SK-N-SH (cell line): Measurements from ENCODE around the gene SPIRE1. TPM values are rescaled to one million over a fixed set of nuclear protein-coding genes. Genes with fewer than 3 reads are reported as not detected.

Experiments used
- CTCF ChIA-PET: fragments of 300-600, 350-600 bp; formaldehyde crosslinking; extraction: SDS; loops from one replicate; lab custom pipeline; 2021; lab: Yijun Ruan, JAX
- POLR2A ChIA-PET: fragments of 350-600 bp; sonication (Branson Sonifier 250); formaldehyde crosslinking; extraction: SDS; loops from one replicate; lab custom pipeline; 2020; ENCODE audit warnings: antibody characterized with exemption, inconsistent platforms; lab: Yijun Ruan, JAX
- DNase-seq: peaks from one replicate; pipeline ENCODE4 v3.0.0; 2012
- H2AFZ ChIP-seq: fragments of 200-600 bp; sonication (generic); 2 replicates; pipeline ENCODE4 v1.8.1; 2016; ENCODE audit warnings: antibody characterized with exemption, mild to moderate bottlenecking, low read depth
- H3F3A ChIP-seq: fragments of 200-600 bp; sonication (generic); replicated peaks from 2 replicates; pipeline ENCODE3; 2016; ENCODE audit warnings: antibody characterized with exemption, mild to moderate bottlenecking; ENCODE audit not compliant: insufficient read depth
- H3K27ac ChIP-seq, 2 experiments: fragments of 200-500 bp in 1 of 2; fragments of 200-600 bp in 1 of 2; sonication (Bioruptor generic) in 1 of 2; sonication (generic), shearing (Covaris generic) in 1 of 2; 2 replicates each; pipeline versions ENCODE4 v1.5.1 to v1.6.1; 2014 to 2016; ENCODE audit warnings: low read depth in 2 of 2, inconsistent platforms in 1 of 2, low read length in 1 of 2, mild to moderate bottlenecking in 1 of 2, mixed read lengths in 1 of 2
- H3K27me3 ChIP-seq: fragments of 200-600 bp; sonication (generic), shearing (Covaris generic); 2 replicates; pipeline ENCODE4 v1.6.1; 2016; ENCODE audit warnings: mixed run types; ENCODE audit not compliant: insufficient read depth
- H3K36me3 ChIP-seq, 2 experiments: fragments of 200-500 bp in 1 of 2; fragments of 200-600 bp in 1 of 2; sonication (Bioruptor generic) in 1 of 2; sonication (generic) in 1 of 2; replicated peaks in 1 of 2; 2 replicates each; pipeline versions ENCODE3 to v1.5.1; 2014 to 2016; ENCODE audit warnings: low read length in 1 of 2, mild to moderate bottlenecking in 1 of 2; ENCODE audit not compliant: insufficient read depth in 2 of 2, control insufficient read depth in 1 of 2
- H3K4me1 ChIP-seq, 2 experiments: fragments of 200-500 bp in 1 of 2; fragments of 200-600 bp in 1 of 2; sonication (Bioruptor generic) in 1 of 2; sonication (generic), shearing (Covaris generic) in 1 of 2; 2 replicates each; pipeline versions ENCODE4 v1.5.1 to v1.6.1; 2014 to 2016; ENCODE audit warnings: low read depth in 1 of 2, low read length in 1 of 2, mixed run types in 1 of 2; ENCODE audit not compliant: insufficient read depth in 2 of 2, control insufficient read depth in 1 of 2
- H3K4me2 ChIP-seq: fragments of 200-600 bp; sonication (generic), shearing (Covaris generic); 2 replicates; pipeline ENCODE4 v1.6.1; 2017; ENCODE audit warnings: mixed run types
- H3K4me3 ChIP-seq, 2 experiments: fragments of 200-500 bp in 1 of 2; fragments of 200-600 bp in 1 of 2; sonication (Bioruptor generic) in 1 of 2; sonication (generic), shearing (Covaris generic) in 1 of 2; 2 replicates each; pipeline versions ENCODE4 v1.5.1 to v1.8.1; 2014 to 2016; ENCODE audit warnings: low read depth in 2 of 2, inconsistent platforms in 1 of 2, low read length in 1 of 2, mild to moderate bottlenecking in 1 of 2, mixed read lengths in 1 of 2, moderate library complexity in 1 of 2
- H3K79me2 ChIP-seq: fragments of 200-600 bp; sonication (generic); 2 replicates; pipeline ENCODE4 v1.8.1; 2017; ENCODE audit warnings: mild to moderate bottlenecking; ENCODE audit not compliant: insufficient read depth
- H3K9ac ChIP-seq: fragments of 200-600 bp; sonication (generic); 2 replicates; pipeline ENCODE4 v1.6.1; 2017; ENCODE audit warnings: mixed run types
- H3K9me2 ChIP-seq: fragments of 200-600 bp; sonication (generic); 2 replicates; pipeline ENCODE4 v1.6.1; 2017; ENCODE audit warnings: mixed run types
- H3K9me3 ChIP-seq: fragments of 200-600 bp; sonication (generic); 2 replicates; pipeline ENCODE4 v1.6.1; 2017; ENCODE audit warnings: mixed run types, mild to moderate bottlenecking, moderate library complexity
- H4K20me1 ChIP-seq: fragments of 200-600 bp; sonication (generic); 2 replicates; pipeline ENCODE4 v1.6.1; 2017; ENCODE audit warnings: mild to moderate bottlenecking, mixed run types; ENCODE audit not compliant: insufficient read depth
- CTCF ChIP-seq: fragments of 200-600 bp; sonication (generic); IDR thresholded peaks from 2 replicates; pipeline ENCODE4 v1.6.1; 2017; ENCODE audit warnings: antibody characterized with exemption, mild to moderate bottlenecking, moderate library complexity
- ELF1 ChIP-seq: IDR thresholded peaks from 2 replicates; pipeline ENCODE4 v1.4.0; 2012
- EP300 ChIP-seq, 2 experiments: IDR thresholded peaks; 2 replicates each; pipeline versions ENCODE4 v1.4.0 to v1.6.1; 2012; ENCODE audit warnings: borderline replicate concordance in 1 of 2, low read depth in 1 of 2, low read length in 1 of 2
- EZH2phosphoT487 ChIP-seq: fragments of 200-600 bp; sonication (generic); IDR thresholded peaks from 2 replicates; pipeline ENCODE4 v1.6.1; 2017; ENCODE audit warnings: low read depth, mixed run types, mild to moderate bottlenecking, antibody characterized with exemption, moderate library complexity, borderline replicate concordance
- FOSL2 ChIP-seq: IDR thresholded peaks from 2 replicates; pipeline ENCODE4 v1.4.0; 2012; ENCODE audit warnings: low read depth, mild to moderate bottlenecking, moderate library complexity, borderline replicate concordance
- FOXM1 ChIP-seq: IDR thresholded peaks from 2 replicates; pipeline ENCODE4 v1.4.0; 2012; ENCODE audit warnings: low read depth, mild to moderate bottlenecking
- GABPA ChIP-seq: IDR thresholded peaks from 2 replicates; pipeline ENCODE4 v1.4.0; 2012; ENCODE audit warnings: low read depth, mild to moderate bottlenecking
- GATA2 ChIP-seq: sonication (generic); formaldehyde crosslinking; IDR thresholded peaks from 2 replicates; pipeline ENCODE4 v1.5.0; 2020; ENCODE audit warnings: mild to moderate bottlenecking, missing genetic modification reagents
- IRF3 ChIP-seq: fragments of 150-350 bp; IDR thresholded peaks from 2 replicates; pipeline ENCODE4 v1.6.1; 2016; ENCODE audit warnings: mild to moderate bottlenecking, low read depth, low read length
- JUND ChIP-seq: IDR thresholded peaks from 2 replicates; pipeline ENCODE4 v1.4.0; 2012
- MAX ChIP-seq: IDR thresholded peaks from 2 replicates; pipeline ENCODE4 v1.4.0; 2012; ENCODE audit warnings: low read depth
- NRF1 ChIP-seq: IDR thresholded peaks from 2 replicates; pipeline ENCODE4 v1.6.1; 2012; ENCODE audit warnings: low read depth, mild to moderate bottlenecking, low read length
- PBX3 ChIP-seq: IDR thresholded peaks from 2 replicates; pipeline ENCODE4; 2012
- POLR2AphosphoS5 ChIP-seq: IDR thresholded peaks from 2 replicates; pipeline ENCODE4 v1.6.1; 2012; ENCODE audit warnings: low read depth, low read length
- RAD21 ChIP-seq: IDR thresholded peaks from 2 replicates; pipeline ENCODE4 v1.6.1; 2012; ENCODE audit warnings: mild to moderate bottlenecking, low read length
- RCOR1 ChIP-seq: fragments of 150-350 bp; IDR thresholded peaks from 2 replicates; pipeline ENCODE4 v1.6.1; 2017; ENCODE audit warnings: antibody characterized with exemption, low read length
- RFX5 ChIP-seq: IDR thresholded peaks from 2 replicates; pipeline ENCODE4 v1.6.1; 2012; ENCODE audit warnings: mild to moderate bottlenecking, improper control_type of control experiment, low read length
- SIN3A ChIP-seq: IDR thresholded peaks from 2 replicates; pipeline ENCODE4 v1.6.1; 2012; ENCODE audit warnings: low read depth, mild to moderate bottlenecking, low read length, moderate library complexity, borderline replicate concordance
- TAF1 ChIP-seq: IDR thresholded peaks from 2 replicates; pipeline ENCODE4 v1.6.1; 2012; ENCODE audit warnings: low read depth, mild to moderate bottlenecking, low read length, moderate library complexity, borderline replicate concordance
- TEAD4 ChIP-seq: IDR thresholded peaks from 2 replicates; pipeline ENCODE4 v1.4.0; 2012; ENCODE audit warnings: mild to moderate bottlenecking, borderline replicate concordance; ENCODE audit not compliant: insufficient read depth
- YY1 ChIP-seq: IDR thresholded peaks from 2 replicates; pipeline ENCODE4 v1.4.0; 2012; ENCODE audit warnings: low read depth, mild to moderate bottlenecking
- WGBS: methylation state at CpG from one replicate; pipeline ENCODE4 v1.1.6; 2017; ENCODE audit warnings: low lambda C conversion rate; 5-methylcytosine and 5-hydroxymethylcytosine counted together
- polyA plus RNA-seq, 3 experiments: library from polyadenylated mRNA; depleted of rRNA; stranded (reverse); fragments of >200 nt; gene quantifications; 2 replicates each; pipeline ENCODE4 v1.2.3, GENCODE V29; 2012

SPIRE1 gene
- polyA plus RNA-seq, 1 of the 3 experiments (the other 2 are of a cell fraction), result 6.7 TPM

GRCh38 chr18:12497296-12497695 lies 160.6 kb downstream of the SPIRE1 start:
- no peak overlapping the region for H3K9ac ChIP-seq
- 91% methylated on average over 2 of the region's 2 CpGs for WGBS
- POLR2A ChIA-PET, result no interaction called here
- H3K9me3 ChIP-seq, result no peaks in the 10 kb centered on the region
- H2AFZ ChIP-seq, result no peak overlapping the region
- no peaks in the 10 kb centered on the region for H3K4me1 ChIP-seq
- H3K9me2 ChIP-seq, result no peaks in the 10 kb centered on the region
- no peaks in the 10 kb centered on the region for H3K79me2 ChIP-seq
- no peaks in the 10 kb centered on the region for H4K20me1 ChIP-seq
- TF ChIP-seq RFX5 (no peak), GABPA (no peak), TAF1 (no peak), RCOR1 (no peak), TEAD4 (no peak), ELF1 (no peak), JUND (no peak), GATA2 (no peak), NRF1 (no peak), CTCF (no peak), POLR2AphosphoS5 (no peak), FOSL2 (no peak), MAX (no peak), FOXM1 (no peak), SIN3A (no peak), RAD21 (no peak), EZH2phosphoT487 (no peak)
- H3K27me3 ChIP-seq, result no peaks in the 10 kb centered on the region
- no peak overlapping the region for H3K4me3 ChIP-seq
- H3F3A ChIP-seq, result no peaks in the 10 kb centered on the region
- H3K27ac ChIP-seq, result no peak overlapping the region
- peaks cover 7 to 17% of the 10 kb centered on the region in 2 experiments for H3K36me3 ChIP-seq
- no peak overlapping the region for H3K4me2 ChIP-seq
- no peak for DNase-seq
- CTCF ChIA-PET, result interaction anchor here (1.0 kb wide), 1 partner anchor 83 kb away, joined by 3 read pairs; no protein-coding TSS in a partner anchor

- no peak overlapping the region for H3K4me3 ChIP-seq
- no peak overlapping the region for H2AFZ ChIP-seq
- H3K36me3 ChIP-seq, result peaks cover 16 to 33% of the 10 kb centered on the region in 2 experiments
- H3K27me3 ChIP-seq, result no peaks in the 10 kb centered on the region
- no peak overlapping the region for H3K9ac ChIP-seq
- H4K20me1 ChIP-seq, result no peaks in the 10 kb centered on the region
- peaks cover 7% of the 10 kb centered on the region; the same call in 1 of the 2 replicates for H3K79me2 ChIP-seq
- DNase-seq, result no peak
- no peaks in the 10 kb centered on the region for H3F3A ChIP-seq
- CTCF ChIA-PET, result no interaction called here
- no peaks in the 10 kb centered on the region for H3K9me2 ChIP-seq
- no peaks in the 10 kb centered on the region for H3K4me1 ChIP-seq
- WGBS, result 98% methylated on average over 5 of the region's 5 CpGs
- H3K9me3 ChIP-seq, result no peaks in the 10 kb centered on the region
- POLR2A ChIA-PET, result no interaction called here
- no peak overlapping the region for H3K27ac ChIP-seq
- H3K4me2 ChIP-seq, result no peak overlapping the region
- no peak for TF ChIP-seq PBX3
- no peak for TF ChIP-seq ELF1
- no peak for TF ChIP-seq GABPA
- TF ChIP-seq NRF1, result no peak
- TF ChIP-seq SIN3A, result no peak
- no peak for TF ChIP-seq POLR2AphosphoS5
- TF ChIP-seq EP300 (IDR thresholded peaks at IDR 0.05; ENCODE audit: borderline replicate concordance in 1 of 2, low read depth in 1 of 2, low read length in 1 of 2), result no peak
- TF ChIP-seq CTCF, result no peak
- no peak for TF ChIP-seq GATA2
- no peak for TF ChIP-seq IRF3
- no peak for TF ChIP-seq JUND
- no peak for TF ChIP-seq YY1
- TF ChIP-seq TEAD4, result no peak
Measured at GRCh38 chr18:12492907-12493306, 165.0 kb downstream of the SPIRE1 start.
